OCI-LY7 (cell line): Measurements from ENCODE around the gene TRAF3.

Experiments
- EZH2phosphoT487 ChIP-seq: fragments of 200-600 bp; sonication (generic); IDR thresholded peaks from 2 replicates; pipeline ENCODE4 v1.6.1; 2018; ENCODE audit warnings: low read depth, borderline replicate concordance, mild to moderate bottlenecking, mixed run types, antibody characterized with exemption, low read length, moderate library complexity, mixed read lengths
- TF ChIP-seq, protein P1 (sequence below): fragments of 200-600 bp; sonication (generic); conservative IDR thresholded peaks from 2 replicates; pipeline ENCODE4 v1.5.1; 2014; ENCODE audit warnings: mild to moderate bottlenecking, antibody characterized with exemption, low read length, moderate library complexity, mixed read lengths

DNA sequence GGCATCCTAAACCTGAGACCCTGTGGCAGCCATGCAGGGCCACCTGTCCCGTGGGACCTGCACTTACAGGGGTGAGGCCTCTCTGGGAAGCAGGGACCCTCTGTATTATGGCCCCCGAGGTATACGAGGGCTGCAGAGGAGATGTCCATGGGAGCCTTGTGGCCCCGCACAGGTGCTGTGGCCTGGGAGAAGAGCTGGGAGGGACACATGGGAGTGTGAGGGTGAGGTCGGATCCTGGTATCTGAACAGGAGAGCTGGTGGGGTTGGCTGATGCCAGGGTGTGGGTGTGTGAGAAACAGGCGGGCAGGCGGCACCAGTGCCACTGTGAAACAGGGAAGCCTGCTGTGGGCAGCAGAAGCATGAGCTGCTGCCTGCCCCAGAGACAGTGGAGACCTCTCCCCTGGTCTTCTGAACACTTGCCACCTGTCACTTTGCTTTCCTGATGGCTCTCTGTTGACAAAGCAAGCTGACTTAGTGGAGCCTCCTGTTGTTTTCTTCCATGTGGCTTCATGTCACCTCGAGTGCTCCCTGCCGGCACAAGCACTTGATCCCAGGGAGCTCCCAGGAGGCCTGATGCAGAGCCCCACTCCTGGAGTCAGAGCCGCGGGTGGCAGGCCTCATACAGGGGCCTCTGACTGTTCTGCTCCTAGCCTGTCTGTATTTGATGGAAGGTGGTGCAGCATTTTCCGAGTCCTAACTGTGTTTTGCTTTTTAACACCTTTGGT lies 125.4 kb downstream of the TRAF3 start:
- TF ChIP-seq, protein P1, sequence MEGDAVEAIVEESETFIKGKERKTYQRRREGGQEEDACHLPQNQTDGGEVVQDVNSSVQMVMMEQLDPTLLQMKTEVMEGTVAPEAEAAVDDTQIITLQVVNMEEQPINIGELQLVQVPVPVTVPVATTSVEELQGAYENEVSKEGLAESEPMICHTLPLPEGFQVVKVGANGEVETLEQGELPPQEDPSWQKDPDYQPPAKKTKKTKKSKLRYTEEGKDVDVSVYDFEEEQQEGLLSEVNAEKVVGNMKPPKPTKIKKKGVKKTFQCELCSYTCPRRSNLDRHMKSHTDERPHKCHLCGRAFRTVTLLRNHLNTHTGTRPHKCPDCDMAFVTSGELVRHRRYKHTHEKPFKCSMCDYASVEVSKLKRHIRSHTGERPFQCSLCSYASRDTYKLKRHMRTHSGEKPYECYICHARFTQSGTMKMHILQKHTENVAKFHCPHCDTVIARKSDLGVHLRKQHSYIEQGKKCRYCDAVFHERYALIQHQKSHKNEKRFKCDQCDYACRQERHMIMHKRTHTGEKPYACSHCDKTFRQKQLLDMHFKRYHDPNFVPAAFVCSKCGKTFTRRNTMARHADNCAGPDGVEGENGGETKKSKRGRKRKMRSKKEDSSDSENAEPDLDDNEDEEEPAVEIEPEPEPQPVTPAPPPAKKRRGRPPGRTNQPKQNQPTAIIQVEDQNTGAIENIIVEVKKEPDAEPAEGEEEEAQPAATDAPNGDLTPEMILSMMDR = no peak
- TF ChIP-seq EZH2phosphoT487 = no peak
